Rectal smooth muscle tissue (tissue), 1 donor: ENCODE measurements around the gene ZBTB33.
A peak's percentile ranks its signal among the peaks of the same experiment; 100 is the strongest.

ENCODE experiments used
- H3K27ac ChIP-seq: one replicate; pipeline ENCODE4 v1.7.0; 2013; ENCODE audit warnings: low read depth, low read length, inconsistent platforms
- H3K27me3 ChIP-seq: one replicate; pipeline ENCODE4 v1.7.0; 2013; ENCODE audit warnings: low read length; ENCODE audit not compliant: control insufficient read depth, insufficient read depth
- H3K36me3 ChIP-seq: one replicate; pipeline ENCODE4 v1.7.0; 2013; ENCODE audit warnings: low read length; ENCODE audit not compliant: control insufficient read depth, insufficient read depth
- H3K4me1 ChIP-seq: one replicate; pipeline ENCODE4 v1.7.0; 2013; ENCODE audit warnings: low read length; ENCODE audit not compliant: control insufficient read depth, insufficient read depth
- H3K4me3 ChIP-seq: one replicate; pipeline ENCODE4 v1.7.0; 2013; ENCODE audit warnings: low read length
- H3K9ac ChIP-seq: one replicate; pipeline ENCODE4 v1.7.0; 2013; ENCODE audit warnings: low read length

The ZBTB33 gene

DNA sequence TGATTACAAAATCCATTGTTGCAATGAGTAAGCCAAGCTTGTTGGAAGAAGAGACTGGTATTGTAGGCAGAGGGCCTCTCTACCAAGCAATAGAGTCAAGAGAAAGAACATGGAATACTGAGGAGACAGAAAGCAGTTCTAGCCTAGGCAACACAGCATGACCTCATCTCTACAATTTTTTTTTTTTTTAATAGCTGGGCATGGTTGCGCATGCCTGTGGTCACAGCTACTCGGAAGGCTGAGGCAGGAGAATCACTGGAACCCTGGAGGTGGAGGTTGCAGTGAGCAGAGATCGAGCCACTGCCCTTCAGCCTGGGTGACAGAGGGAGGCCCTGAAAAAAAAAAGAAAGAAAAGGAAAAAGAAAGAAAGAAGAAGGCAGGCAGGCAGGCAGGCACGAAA lies 11.7 kb upstream of the ZBTB33 start:
- H3K9ac ChIP-seq, result no peak overlapping the region
- no peak overlapping the region for H3K4me3 ChIP-seq
- H3K27me3 ChIP-seq, result no peaks in the 10 kb centered on the region
- no peaks in the 10 kb centered on the region for H3K36me3 ChIP-seq
- no peak overlapping the region for H3K27ac ChIP-seq
- H3K4me1 ChIP-seq, result peaks cover 2% of the 10 kb centered on the region

DNA sequence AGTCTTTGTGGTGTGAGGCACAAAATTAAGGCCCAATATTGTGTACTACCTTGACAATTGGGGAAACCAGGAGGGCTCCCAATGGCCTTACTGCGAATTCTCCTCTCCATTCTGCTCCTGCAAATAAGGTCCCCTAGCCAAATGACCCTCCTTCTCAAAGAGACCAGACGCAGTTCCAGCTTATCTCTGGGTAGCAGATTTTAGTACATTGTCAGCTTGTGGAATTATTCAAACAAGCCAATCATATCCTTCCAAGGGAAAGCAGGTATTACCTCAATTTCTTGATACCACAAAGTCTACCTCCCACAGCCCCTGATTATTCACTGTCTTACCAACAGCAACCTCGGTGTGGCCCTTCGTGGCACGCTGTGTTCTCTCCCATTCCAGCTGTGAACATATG lies 7.8 kb upstream of the ZBTB33 start:
- Histone ChIP-seq H3K4me3 (no peak overlapping the region), H3K4me1 (peaks cover 4% of the 10 kb centered on the region), H3K36me3 (no peaks in the 10 kb centered on the region), H3K9ac (no peak overlapping the region), H3K27ac (no peak overlapping the region), H3K27me3 (no peaks in the 10 kb centered on the region)

DNA sequence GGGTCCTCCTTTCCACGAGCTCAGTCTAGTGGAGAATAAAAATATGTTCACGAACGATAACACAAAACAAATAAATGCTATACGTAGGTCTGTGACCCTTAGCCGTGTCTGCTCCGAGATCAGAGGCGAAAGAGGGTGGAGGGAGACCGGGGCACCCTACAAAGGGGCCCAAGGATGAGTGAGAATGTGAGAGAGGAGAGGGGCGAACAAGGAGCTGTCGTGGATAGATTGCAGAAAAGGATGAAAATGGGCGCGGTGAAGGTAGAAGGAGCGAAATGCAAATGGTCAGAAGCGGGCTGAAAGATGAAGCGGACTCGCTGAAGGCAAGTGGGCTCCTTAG lies 6.2 kb upstream of the ZBTB33 start:
- Histone ChIP-seq H3K36me3 (no peaks in the 10 kb centered on the region), H3K27me3 (no peaks in the 10 kb centered on the region), H3K9ac (peak overlapping the region; percentile 81), H3K4me1 (peaks cover 4% of the 10 kb centered on the region), H3K4me3 (peak overlapping the region; percentile 69), H3K27ac (peak overlapping the region; percentile 88)

DNA sequence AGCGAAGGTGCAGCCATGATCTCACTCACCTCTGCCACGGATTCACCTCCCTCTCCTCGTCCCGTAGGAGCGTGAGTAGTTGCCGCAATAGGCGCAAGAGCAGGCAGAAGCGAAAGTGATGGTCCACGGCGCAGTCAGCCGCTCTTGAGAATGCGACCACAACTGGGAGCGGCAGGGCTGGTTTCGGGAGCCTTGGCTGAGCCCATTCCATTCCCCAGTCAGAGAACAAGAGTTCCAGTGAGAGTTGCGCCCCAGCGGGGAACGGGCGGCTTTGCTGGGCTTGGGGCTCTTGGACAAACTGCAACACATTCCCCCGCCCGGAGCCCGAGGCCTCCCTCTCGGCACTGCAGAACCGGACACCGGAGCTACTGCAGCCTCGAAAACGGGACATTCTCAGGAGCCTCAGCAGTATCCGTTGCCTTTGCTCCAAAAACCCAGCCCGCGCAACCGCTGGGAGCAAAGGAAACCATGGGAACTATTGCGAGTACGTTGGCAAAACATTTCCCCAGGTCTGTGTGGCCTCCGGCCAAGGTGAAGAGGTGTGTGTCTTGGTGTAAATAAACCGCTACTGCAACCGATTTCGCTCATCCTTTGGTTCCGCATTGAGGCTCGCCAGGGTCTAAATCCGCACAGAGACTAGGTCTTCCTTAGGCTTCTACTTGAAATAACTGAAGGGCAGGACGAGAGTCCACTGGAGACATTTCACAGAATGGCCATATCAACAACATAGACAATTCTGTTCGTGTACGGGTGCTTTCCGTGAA lies 5.7 kb upstream of the ZBTB33 start:
- H3K4me3 ChIP-seq, result peak overlapping the region; percentile 69
- peak overlapping the region; percentile 88 for H3K27ac ChIP-seq
- peaks cover 4% of the 10 kb centered on the region for H3K4me1 ChIP-seq
- peak overlapping the region; percentile 81 for H3K9ac ChIP-seq
- no peaks in the 10 kb centered on the region for H3K27me3 ChIP-seq
- no peaks in the 10 kb centered on the region for H3K36me3 ChIP-seq

DNA sequence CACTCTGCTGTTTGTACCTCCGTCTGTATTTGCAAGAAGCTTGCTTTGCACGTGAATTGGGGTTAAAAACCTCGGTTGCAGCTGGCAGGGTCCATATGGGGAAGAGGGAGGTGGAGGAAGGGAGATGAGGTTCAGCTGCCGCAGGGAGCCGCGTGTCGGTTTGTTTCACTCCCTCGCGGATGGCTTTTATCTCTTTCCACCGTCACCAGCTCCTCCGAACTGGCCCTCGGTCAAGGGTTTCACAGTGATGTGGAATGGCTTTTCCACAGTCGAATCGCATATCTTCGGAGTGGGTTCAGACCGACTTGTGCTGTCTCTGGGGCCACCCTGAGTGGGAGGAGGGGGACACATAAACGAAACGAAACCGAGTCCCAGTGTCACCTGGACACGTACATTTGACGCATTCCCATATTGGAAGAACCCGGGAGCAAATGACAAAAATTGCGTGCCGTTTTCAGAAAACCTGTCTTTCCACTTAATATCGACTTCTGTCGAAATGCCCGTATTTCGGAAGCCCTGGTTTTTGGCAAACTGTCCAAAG lies 929 bp downstream of the ZBTB33 start:
- Histone ChIP-seq H3K9ac (peak overlapping the region; percentile 84), H3K27me3 (no peaks in the 10 kb centered on the region), H3K27ac (peak overlapping the region; percentile 75), H3K36me3 (no peaks in the 10 kb centered on the region), H3K4me1 (no peaks in the 10 kb centered on the region), H3K4me3 (peak overlapping the region; percentile 84)

DNA sequence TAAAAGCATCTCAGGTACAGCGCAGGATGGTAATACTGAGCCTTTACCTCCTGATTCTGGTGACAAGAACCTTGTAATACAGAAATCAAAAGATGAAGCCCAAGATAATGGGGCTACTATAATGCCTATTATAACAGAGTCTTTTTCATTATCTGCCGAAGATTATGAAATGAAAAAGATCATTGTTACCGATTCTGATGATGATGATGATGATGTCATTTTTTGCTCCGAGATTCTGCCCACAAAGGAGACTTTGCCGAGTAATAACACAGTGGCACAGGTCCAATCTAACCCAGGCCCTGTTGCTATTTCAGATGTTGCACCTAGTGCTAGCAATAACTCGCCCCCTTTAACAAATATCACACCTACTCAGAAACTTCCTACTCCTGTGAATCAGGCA lies 3.2 kb downstream of the ZBTB33 start:
- no peaks in the 10 kb centered on the region for H3K36me3 ChIP-seq
- no peak overlapping the region for H3K9ac ChIP-seq
- no peak overlapping the region for H3K27ac ChIP-seq
- H3K27me3 ChIP-seq, result no peaks in the 10 kb centered on the region
- no peaks in the 10 kb centered on the region for H3K4me1 ChIP-seq
- H3K4me3 ChIP-seq, result no peak overlapping the region

DNA sequence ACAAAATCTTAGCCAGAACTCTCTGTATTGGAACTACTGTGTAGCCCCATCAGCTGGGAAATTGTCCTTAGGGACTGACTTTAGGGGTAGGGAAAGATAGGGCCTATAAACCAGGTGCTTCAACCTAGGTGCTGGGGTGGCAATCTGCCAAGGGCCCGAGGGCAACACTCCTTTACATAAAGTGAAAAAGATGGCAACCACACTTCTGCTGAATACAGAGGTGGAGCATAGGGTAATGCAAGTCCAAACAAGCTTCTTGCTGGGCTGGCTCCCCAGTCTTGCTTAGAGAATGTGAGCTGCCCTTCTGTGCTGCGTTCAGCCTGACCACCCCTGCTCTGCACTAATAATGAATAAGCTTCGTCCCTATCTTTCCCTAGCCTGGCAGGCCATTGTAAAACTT lies 9.8 kb downstream of the ZBTB33 start:
- H3K9ac ChIP-seq, result no peak overlapping the region
- H3K4me3 ChIP-seq, result no peak overlapping the region
- no peak overlapping the region for H3K27ac ChIP-seq
- no peaks in the 10 kb centered on the region for H3K27me3 ChIP-seq
- H3K36me3 ChIP-seq, result no peaks in the 10 kb centered on the region
- H3K4me1 ChIP-seq, result no peaks in the 10 kb centered on the region

DNA sequence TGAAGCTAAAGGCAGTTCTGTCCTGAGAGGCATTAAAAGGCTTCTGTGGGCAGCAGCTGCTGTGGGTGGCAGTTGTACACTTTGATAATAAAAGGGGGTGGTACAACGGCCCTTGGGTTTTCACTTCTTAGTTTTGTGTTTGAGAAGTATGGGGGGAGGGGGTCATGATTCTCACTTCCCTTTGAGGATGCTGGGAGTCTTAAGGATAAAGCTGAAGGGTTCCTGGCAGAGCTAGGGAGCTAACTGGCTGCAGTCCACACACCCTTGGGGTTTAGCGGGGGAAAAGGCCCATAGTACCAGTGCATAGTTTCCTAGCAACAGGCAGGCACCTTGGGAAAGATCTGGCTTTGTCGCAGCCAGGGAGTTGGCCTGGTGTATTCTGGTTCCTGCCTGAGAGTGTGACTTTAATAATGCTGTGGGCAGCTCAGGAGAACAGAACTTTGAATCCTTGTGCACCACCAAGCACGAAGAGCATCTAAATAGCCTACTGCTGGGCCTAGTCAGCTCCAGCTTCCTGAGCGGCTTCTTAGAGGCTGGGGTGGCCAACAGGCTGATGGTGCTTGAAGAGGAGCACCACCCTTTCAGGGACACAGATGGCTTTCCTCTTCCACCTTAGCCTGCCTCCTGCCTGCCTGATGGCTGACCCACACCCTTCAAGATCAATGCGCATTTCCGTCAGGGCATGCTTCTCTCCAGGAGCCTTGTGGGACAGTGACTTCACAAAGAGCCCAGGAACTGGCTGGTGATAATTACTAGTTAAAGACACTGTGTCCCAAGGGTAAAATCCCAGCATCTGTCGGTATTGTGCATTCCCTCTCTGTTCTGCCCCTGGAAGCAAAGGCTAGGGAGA lies 12.5 kb downstream of the ZBTB33 start:
- no peaks in the 10 kb centered on the region for H3K27me3 ChIP-seq
- H3K36me3 ChIP-seq, result no peaks in the 10 kb centered on the region
- H3K9ac ChIP-seq, result no peak overlapping the region
- H3K4me3 ChIP-seq, result no peak overlapping the region
- no peaks in the 10 kb centered on the region for H3K4me1 ChIP-seq
- no peak overlapping the region for H3K27ac ChIP-seq

DNA sequence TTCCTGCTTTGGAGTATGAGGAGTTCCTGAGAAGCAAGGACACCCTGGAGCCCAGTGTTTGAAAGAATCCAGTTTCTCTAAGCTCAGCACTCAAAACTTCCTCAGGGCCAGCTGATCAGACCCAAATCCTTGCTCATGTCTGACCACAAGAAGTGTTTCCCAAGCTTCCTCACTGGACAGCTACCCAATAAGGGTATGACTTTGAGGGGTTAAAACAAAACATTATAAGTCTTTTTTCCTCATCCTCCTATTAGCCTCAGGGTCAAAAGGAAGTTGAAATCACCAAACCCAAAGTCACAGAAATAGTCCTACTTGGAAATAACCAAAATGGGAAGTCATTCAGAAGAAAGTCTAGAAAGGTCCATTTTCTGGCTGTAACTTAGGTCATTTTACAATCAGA lies 13.7 kb downstream of the ZBTB33 start:
- no peaks in the 10 kb centered on the region for H3K36me3 ChIP-seq
- H3K27me3 ChIP-seq, result no peaks in the 10 kb centered on the region
- no peak overlapping the region for H3K4me3 ChIP-seq
- H3K27ac ChIP-seq, result no peak overlapping the region
- no peaks in the 10 kb centered on the region for H3K4me1 ChIP-seq
- H3K9ac ChIP-seq, result no peak overlapping the region

DNA sequence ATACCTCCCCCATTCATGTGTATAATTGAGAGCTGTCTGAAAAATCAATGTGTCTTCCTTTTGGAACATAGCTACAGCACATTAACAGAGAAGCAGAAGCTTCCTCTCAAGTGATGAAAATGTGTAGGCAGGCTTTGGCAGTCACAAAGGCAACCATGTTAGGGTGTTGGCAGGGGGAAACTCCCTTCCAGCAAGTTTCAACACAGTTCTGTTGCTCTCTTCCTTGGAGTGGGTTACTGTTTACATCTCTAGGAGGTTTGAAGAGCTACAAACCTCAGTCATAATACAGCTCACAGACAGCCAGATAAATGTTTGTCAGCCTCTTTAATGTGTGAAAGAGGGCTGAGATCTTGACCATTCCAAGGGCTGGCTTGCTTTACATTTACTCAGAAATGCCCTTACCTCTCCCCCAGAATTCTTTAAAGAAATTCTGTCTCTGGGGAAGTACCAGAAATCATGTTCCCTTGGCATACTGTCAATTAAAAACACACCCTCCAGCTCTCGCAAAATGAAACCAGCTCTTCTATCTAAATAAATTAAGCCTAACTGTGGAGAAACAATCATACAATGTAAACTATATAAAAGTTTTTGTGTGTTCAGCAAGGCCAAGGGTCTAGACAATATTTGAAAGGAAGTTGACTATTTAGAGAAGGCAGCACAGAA lies 18.9 kb downstream of the ZBTB33 start:
- Histone ChIP-seq H3K4me1 (no peaks in the 10 kb centered on the region), H3K4me3 (no peak overlapping the region), H3K27me3 (no peaks in the 10 kb centered on the region), H3K27ac (no peak overlapping the region), H3K36me3 (no peaks in the 10 kb centered on the region), H3K9ac (no peak overlapping the region)

DNA sequence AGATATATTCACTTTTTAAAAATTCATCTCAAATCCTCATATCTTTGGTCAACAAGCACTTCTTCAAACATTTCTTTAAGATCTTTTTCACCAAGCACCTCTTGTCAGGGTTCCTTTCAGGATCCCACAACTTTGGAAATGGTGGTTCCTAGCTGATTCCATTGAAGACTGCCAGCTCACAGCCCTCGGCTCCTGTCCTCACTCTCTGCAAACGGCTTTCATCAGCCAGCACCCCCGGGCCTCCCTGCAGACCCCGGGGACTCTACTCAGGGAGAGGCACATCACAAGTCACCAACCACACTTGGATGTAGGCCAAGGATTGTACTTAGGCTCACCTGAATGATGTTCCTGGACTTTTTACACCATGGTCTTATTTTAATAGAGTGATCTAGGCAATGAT lies 20.0 kb downstream of the ZBTB33 start:
- Histone ChIP-seq H3K27ac (no peak overlapping the region), H3K36me3 (no peaks in the 10 kb centered on the region), H3K4me1 (no peaks in the 10 kb centered on the region), H3K9ac (no peak overlapping the region), H3K4me3 (no peak overlapping the region), H3K27me3 (no peaks in the 10 kb centered on the region)

DNA sequence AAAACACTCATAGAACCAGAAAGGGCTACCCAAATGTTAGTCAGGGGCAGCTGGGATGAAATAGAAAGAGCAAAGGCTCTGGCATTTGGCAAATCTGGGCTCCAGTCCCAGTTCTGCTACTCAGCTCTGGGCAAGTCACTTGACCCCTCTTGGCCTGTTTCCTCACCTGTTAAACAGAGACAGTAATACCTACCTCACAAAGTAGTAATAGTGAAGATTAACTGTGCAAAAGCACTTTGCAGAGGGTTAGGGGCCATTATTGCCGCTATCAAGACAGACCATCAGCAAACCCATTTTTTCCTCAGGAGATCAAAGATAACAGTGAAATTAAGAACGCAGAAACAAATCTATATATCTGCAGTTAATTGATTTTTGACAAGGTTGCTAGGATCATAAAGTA lies 20.6 kb downstream of the ZBTB33 start:
- Histone ChIP-seq H3K4me1 (no peaks in the 10 kb centered on the region), H3K4me3 (no peak overlapping the region), H3K36me3 (no peaks in the 10 kb centered on the region), H3K27me3 (no peaks in the 10 kb centered on the region), H3K9ac (no peak overlapping the region), H3K27ac (no peak overlapping the region)
